Gastroesophageal sphincter (tissue), 4 donors: ENCODE measurements around the gene DNAJB6. TPM values are rescaled to one million over a fixed set of nuclear protein-coding genes. Genes with fewer than 3 reads are reported as not detected.

Experiments used
- ATAC-seq: fragments of 150-250 bp; one replicate; pipeline ENCODE4 v1.9.1; 2016; ENCODE audit warnings: mild to moderate bottlenecking, moderate library complexity
- H3K27ac ChIP-seq, 4 donors: fragments of 200-600 bp; sonication (generic) in 3 of 4; 1 replicate in 3 of 4; 2 replicates in 1 of 4; pipeline ENCODE4 v1.5.1; 2016 to 2019
- H3K27me3 ChIP-seq: fragments of 200-600 bp; sonication (generic); one replicate; pipeline ENCODE4 v1.5.1; 2019
- H3K36me3 ChIP-seq, 2 donors: fragments of 200-600 bp; sonication (generic); one replicate each; pipeline ENCODE4 v1.5.1; 2019; ENCODE audit warnings: control low read depth in 1 of 2
- H3K4me1 ChIP-seq, 3 donors: fragments of 200-600 bp; sonication (generic); 1 replicate in 2 of 3; 2 replicates in 1 of 3; pipeline ENCODE4 v1.5.1; 2016 to 2019; ENCODE audit warnings: control low read depth in 2 of 3
- H3K4me3 ChIP-seq, 2 donors: fragments of 200-600 bp; sonication (generic); one replicate each; pipeline ENCODE4 v1.5.1; 2019; ENCODE audit warnings: mild to moderate bottlenecking in 1 of 2, moderate library complexity in 1 of 2
- H3K9me3 ChIP-seq, 3 donors: fragments of 200-600 bp; sonication (generic); one replicate each; pipeline ENCODE4 v1.5.1; 2017 to 2019; ENCODE audit warnings: control low read depth in 2 of 3
- EP300 ChIP-seq: sonication (generic); formaldehyde crosslinking; IDR thresholded peaks from one replicate; pipeline ENCODE4 v1.6.1; 2017; ENCODE audit warnings: antibody characterized with exemption, mild to moderate bottlenecking
- POLR2A ChIP-seq, 2 donors: fragments of 450-650 bp; IDR thresholded peaks; one replicate each; pipeline ENCODE4 v1.6.1; 2017; ENCODE audit warnings: antibody characterized with exemption in 2 of 2, mild to moderate bottlenecking in 2 of 2, moderate library complexity in 1 of 2
- POLR2AphosphoS5 ChIP-seq: sonication (generic); formaldehyde crosslinking; IDR thresholded peaks from one replicate; pipeline ENCODE4 v1.6.1; 2017; ENCODE audit warnings: antibody characterized with exemption
- WGBS, 2 donors: methylation state at CpG; one replicate each; pipeline ENCODE4 v1.1.5; 2018; ENCODE audit warnings: low coverage in 1 of 2; 5-methylcytosine and 5-hydroxymethylcytosine counted together
- total RNA-seq, 4 donors: library from RNA; depleted of rRNA; stranded (reverse); fragments of >200 nt; gene quantifications; one replicate each; pipeline ENCODE4 v1.1.0, GENCODE V29; 2016
- TF ChIP-seq, protein P1 (sequence below), 4 experiments: fragments of 200-600 bp in 2 of 4; fragments of 450-650 bp in 2 of 4; sonication (generic) in 1 of 4; IDR thresholded peaks; one replicate each; pipeline ENCODE4 v1.5.1; 2017 to 2019; ENCODE audit warnings: antibody characterized with exemption in 4 of 4, mild to moderate bottlenecking in 2 of 4, moderate library complexity in 2 of 4

The DNAJB6 gene
- total RNA-seq, 4 donors from 2014 or later, result 117 to 195 (median 148) TPM

DNA sequence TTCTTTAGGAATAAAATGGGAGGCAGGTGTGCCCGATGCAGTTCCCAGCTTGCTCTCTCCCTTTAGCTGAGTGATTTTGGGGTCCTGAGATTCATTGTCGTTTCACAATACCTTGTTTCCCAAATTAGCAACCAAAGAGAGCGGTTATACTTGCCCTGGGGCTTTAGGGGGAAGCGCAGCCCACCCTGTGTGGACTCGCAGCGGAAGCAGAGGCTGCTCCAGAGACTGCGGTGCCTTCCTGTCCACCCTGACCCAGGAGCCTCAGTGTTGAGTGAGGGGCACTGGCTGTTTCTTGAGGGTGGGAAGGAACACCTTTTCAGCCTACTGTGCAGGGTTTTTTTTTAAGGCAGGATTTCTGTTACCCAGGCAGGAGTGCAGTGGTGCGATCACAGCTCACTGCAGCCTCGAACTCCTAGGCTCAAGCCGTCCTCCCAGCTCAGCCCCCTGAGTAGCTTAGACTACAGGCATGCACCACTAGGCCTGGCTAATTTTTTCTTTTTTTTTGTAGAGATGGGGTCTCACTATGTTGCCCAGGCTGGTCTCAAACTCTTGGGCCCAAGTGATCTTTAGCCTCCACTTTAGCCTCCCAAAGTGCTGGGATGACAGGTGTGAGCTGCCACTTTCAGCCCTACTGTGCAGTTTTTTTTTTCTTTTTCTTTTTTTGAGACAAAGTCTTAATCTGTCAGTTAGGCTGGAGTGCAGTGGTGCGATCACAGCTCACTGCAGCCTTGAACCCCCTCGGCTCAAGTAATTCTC, 67.0 kb downstream of the DNAJB6 start:
- H3K9me3 ChIP-seq, result no peaks in the 10 kb centered on the region
- H3K27me3 ChIP-seq, result no peaks in the 10 kb centered on the region
- H3K27ac ChIP-seq, result no peak overlapping the region
- peaks cover 0 to 6% (median 0%) of the 10 kb centered on the region in 3 donors for H3K4me1 ChIP-seq
- H3K4me3 ChIP-seq, result no peak overlapping the region
- no peak for TF ChIP-seq EP300
- TF ChIP-seq, protein P1, sequence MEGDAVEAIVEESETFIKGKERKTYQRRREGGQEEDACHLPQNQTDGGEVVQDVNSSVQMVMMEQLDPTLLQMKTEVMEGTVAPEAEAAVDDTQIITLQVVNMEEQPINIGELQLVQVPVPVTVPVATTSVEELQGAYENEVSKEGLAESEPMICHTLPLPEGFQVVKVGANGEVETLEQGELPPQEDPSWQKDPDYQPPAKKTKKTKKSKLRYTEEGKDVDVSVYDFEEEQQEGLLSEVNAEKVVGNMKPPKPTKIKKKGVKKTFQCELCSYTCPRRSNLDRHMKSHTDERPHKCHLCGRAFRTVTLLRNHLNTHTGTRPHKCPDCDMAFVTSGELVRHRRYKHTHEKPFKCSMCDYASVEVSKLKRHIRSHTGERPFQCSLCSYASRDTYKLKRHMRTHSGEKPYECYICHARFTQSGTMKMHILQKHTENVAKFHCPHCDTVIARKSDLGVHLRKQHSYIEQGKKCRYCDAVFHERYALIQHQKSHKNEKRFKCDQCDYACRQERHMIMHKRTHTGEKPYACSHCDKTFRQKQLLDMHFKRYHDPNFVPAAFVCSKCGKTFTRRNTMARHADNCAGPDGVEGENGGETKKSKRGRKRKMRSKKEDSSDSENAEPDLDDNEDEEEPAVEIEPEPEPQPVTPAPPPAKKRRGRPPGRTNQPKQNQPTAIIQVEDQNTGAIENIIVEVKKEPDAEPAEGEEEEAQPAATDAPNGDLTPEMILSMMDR (IDR thresholded peaks at IDR 0.05), result no peak
- no peak for TF ChIP-seq POLR2AphosphoS5
- no peak for TF ChIP-seq POLR2A (IDR thresholded peaks at IDR 0.05)
- ATAC-seq, result no peak
- 75 to 92% methylated on average over 4 of the region's 12 CpGs for WGBS, 2 donors
- H3K36me3 ChIP-seq, result peaks cover 0 to 92% of the 10 kb centered on the region in 2 donors

DNA sequence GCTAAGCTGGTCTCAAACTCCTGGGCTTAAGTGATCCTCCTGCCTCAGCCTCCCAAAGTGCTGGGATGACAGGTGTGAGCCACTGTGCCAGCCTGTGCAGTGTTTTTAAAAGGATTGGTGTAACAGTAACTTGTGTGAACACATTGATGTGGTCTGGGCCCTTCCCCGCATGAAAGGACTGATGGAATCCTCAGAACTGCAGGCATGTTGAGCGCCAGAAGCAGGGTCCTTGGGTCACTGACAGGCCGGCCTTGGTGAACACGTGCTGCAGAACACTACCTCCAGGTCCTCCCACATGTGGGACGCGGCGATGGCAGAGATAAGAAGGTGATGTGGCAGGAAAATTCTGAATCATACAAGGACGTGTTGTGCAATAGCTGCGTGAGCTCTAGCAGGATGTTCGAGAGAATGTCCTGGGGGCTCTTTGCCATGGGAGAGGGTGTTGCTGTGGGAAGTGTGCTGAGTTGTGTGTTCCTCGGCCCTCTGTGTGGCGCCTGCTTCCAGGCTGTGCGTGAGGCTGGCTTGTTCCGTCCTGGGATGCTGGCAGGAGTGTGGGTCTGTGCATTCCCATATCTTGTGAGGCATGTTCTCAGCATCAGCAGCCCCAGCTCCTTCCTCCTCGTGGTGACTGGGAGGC, 68.2 kb downstream of the DNAJB6 start:
- H3K27ac ChIP-seq, result no peak overlapping the region
- TF ChIP-seq, protein P1 (IDR thresholded peaks at IDR 0.05), result no peak
- TF ChIP-seq EP300, result no peak
- TF ChIP-seq POLR2AphosphoS5, result no peak
- no peak for TF ChIP-seq POLR2A (IDR thresholded peaks at IDR 0.05)
- no peaks in the 10 kb centered on the region for H3K9me3 ChIP-seq
- no peak for ATAC-seq
- H3K4me3 ChIP-seq, result no peak overlapping the region
- H3K36me3 ChIP-seq, result peaks cover 0 to 93% of the 10 kb centered on the region in 2 donors
- no peaks in the 10 kb centered on the region for H3K4me1 ChIP-seq
- H3K27me3 ChIP-seq, result no peaks in the 10 kb centered on the region
- 75 to 89% methylated on average over 8 to 9 of the region's 15 CpGs for WGBS, 2 donors

DNA sequence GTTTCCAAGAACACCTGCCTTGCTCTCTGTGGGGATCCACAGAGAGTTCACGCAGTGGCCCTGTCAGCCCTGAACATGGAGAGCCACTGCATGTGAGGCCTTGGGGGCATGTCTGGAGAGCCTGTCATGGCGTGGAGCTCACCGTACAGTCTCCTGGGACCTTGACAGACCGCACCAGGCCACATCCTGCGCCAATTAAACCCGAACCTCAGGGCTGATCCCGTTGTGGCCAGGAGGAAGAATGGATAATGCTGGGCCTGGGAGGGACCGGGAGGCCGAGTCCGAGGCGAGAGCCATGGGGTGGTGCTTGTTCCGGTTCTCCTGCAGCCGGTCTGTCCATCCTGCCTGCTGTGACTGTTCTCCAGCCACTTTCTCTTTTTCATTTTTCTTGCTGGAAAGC, 68.7 kb downstream of the DNAJB6 start:
- Histone ChIP-seq H3K27me3 (no peaks in the 10 kb centered on the region), H3K27ac (no peak overlapping the region), H3K4me3 (no peak overlapping the region), H3K9me3 (no peaks in the 10 kb centered on the region), H3K36me3 (peaks cover 0 to 93% of the 10 kb centered on the region in 2 donors), H3K4me1 (no peaks in the 10 kb centered on the region)
- TF ChIP-seq POLR2AphosphoS5, result no peak
- no peak for TF ChIP-seq EP300
- WGBS, 2 donors, result 80 to 84% methylated on average over 1 to 11 of the region's 13 CpGs
- no peak for ATAC-seq

- Histone ChIP-seq H3K27ac (no peak overlapping the region), H3K4me3 (no peak overlapping the region), H3K9me3 (no peaks in the 10 kb centered on the region), H3K36me3 (peaks cover 0 to 93% of the 10 kb centered on the region in 2 donors), H3K4me1 (no peaks in the 10 kb centered on the region), H3K27me3 (no peaks in the 10 kb centered on the region)
- ATAC-seq, result no peak
- 72% methylated on average over 5 of the region's 32 CpGs; no CpG with 5 or more reads in 1 of the 2 donors for WGBS, 2 donors
- no peak for TF ChIP-seq EP300
- no peak for TF ChIP-seq POLR2AphosphoS5
- TF ChIP-seq POLR2A (IDR thresholded peaks at IDR 0.05), result no peak
- TF ChIP-seq, protein P1 (IDR thresholded peaks at IDR 0.05), result no peak
Observed at GRCh38 chr7:157405914-157406810, 69.4 kb downstream of the DNAJB6 start.

DNA sequence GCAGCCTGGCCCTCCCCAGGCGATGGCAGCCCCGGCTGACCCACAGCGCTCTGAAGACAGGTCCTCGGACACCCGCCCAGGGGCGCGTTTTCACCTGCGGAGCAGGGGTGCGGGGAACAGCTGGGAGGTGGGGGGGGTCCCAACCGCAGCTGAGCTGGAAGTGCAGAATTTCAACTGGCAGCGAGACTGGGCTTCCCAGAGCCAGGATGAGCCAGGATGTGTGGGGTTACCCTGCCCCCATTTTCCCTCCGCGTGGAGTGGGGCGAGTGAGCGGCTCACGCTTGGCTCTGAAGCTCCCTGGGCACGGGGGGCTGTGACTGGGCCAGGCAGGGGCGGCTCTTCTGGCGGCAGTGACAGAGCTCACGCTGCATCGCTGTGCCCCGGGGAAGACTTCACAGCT, 70.2 kb downstream of the DNAJB6 start:
- WGBS, 2 donors, result 100% methylated on average over 1 of the region's 22 CpGs; no CpG with 5 or more reads in 1 of the 2 donors
- H3K36me3 ChIP-seq, result peaks cover 0 to 93% of the 10 kb centered on the region in 2 donors

More for the DNA sequence above, 70.2 kb downstream of the DNAJB6 start:
- TF ChIP-seq POLR2A (IDR thresholded peaks at IDR 0.05) (no peak), POLR2AphosphoS5 (no peak), EP300 (no peak)
- TF ChIP-seq, protein P1 (IDR thresholded peaks at IDR 0.05), result no peak
- no peak overlapping the region for H3K27ac ChIP-seq
- H3K9me3 ChIP-seq, result no peaks in the 10 kb centered on the region
- no peak overlapping the region for H3K4me3 ChIP-seq
- no peak for ATAC-seq
- H3K4me1 ChIP-seq, result no peaks in the 10 kb centered on the region
- no peaks in the 10 kb centered on the region for H3K27me3 ChIP-seq
